GM21447 (cell line): ENCODE results near the gene TRIM9.
"Not testable (repeated sequence)": the region's sequence is repeated elsewhere in the genome, so short reads cannot be mapped to it uniquely, and the experiment has no call there.

Source experiments
- ATAC-seq: cut with Tn5 transposase; IDR thresholded peaks from one replicate; pipeline ENCODE4 v1.9.1; 2021; ENCODE audit not compliant: unreplicated experiment

Gene TRIM9

GRCh38 chr14:51006324-51006723 is 88.6 kb downstream of the TRIM9 start:
- no peak for ATAC-seq

- no peak for ATAC-seq
Measured at GRCh38 chr14:51004801-51005526, 89.9 kb downstream of the TRIM9 start.

GRCh38 chr14:51004352-51004800 is 90.5 kb downstream of the TRIM9 start:
- no peak for ATAC-seq

GRCh38 chr14:51002406-51002999 is 92.4 kb downstream of the TRIM9 start:
- ATAC-seq = no peak

GRCh38 chr14:51000566-51000965 is 94.3 kb downstream of the TRIM9 start:
- no peak for ATAC-seq

- ATAC-seq = no peak
Measured at GRCh38 chr14:50999726-51000125, 95.2 kb downstream of the TRIM9 start.

- ATAC-seq = no peak
Measured at GRCh38 chr14:50998612-50999011, 96.3 kb downstream of the TRIM9 start.

- ATAC-seq = no peak
Measured at GRCh38 chr14:50997712-50998111, 97.2 kb downstream of the TRIM9 start.

- ATAC-seq = not testable (repeated sequence)
Measured at GRCh38 chr14:50994158-50994557, 100.7 kb downstream of the TRIM9 start.

- no peak for ATAC-seq
Measured at GRCh38 chr14:50985859-50986331, 109.0 kb downstream of the TRIM9 start.

GRCh38 chr14:50985124-50985858 is 109.6 kb downstream of the TRIM9 start:
- ATAC-seq = no peak

- ATAC-seq = no peak
Measured at GRCh38 chr14:50984036-50984710, 110.7 kb downstream of the TRIM9 start.

- no peak for ATAC-seq
Measured at GRCh38 chr14:50979941-50980850, 114.7 kb downstream of the TRIM9 start.

- peak; percentile 72 for ATAC-seq
Measured at GRCh38 chr14:50978888-50979287, 116.0 kb downstream of the TRIM9 start.

GRCh38 chr14:50978529-50978871 is 116.4 kb downstream of the TRIM9 start:
- ATAC-seq = no peak

GRCh38 chr14:50977863-50978528 is 116.9 kb downstream of the TRIM9 start:
- ATAC-seq = peak; percentile 64

- ATAC-seq = no peak
Measured at GRCh38 chr14:50974118-50974517, 120.8 kb downstream of the TRIM9 start.

- no peak for ATAC-seq
Measured at GRCh38 chr14:50972734-50973133, 122.2 kb downstream of the TRIM9 start.

GRCh38 chr14:50970886-50971781 is 123.8 kb downstream of the TRIM9 start:
- no peak for ATAC-seq
